Ascending aorta (tissue), 2 donors: Measurements from ENCODE around the gene ANKRD34A. TPM values are rescaled to one million over a fixed set of nuclear protein-coding genes. Genes with fewer than 3 reads are reported as not detected.

Experiments
- DNase-seq, 2 donors: peaks; one replicate each; pipeline ENCODE4 v3.0.0-alpha.2; 2019; ENCODE audit warnings: low spot score in 2 of 2
- H3K27ac ChIP-seq, 2 donors: fragments of 200-600 bp; sonication (generic); one replicate each; pipeline ENCODE4 v1.5.1; 2016 to 2017; ENCODE audit warnings: mild to moderate bottlenecking in 1 of 2
- H3K27me3 ChIP-seq: fragments of 200-600 bp; sonication (generic); one replicate; pipeline ENCODE4 v1.5.1; 2017
- H3K36me3 ChIP-seq, 2 donors: fragments of 200-600 bp; sonication (generic); one replicate each; pipeline ENCODE4 v1.5.1; 2016
- H3K4me1 ChIP-seq, 2 donors: fragments of 200-600 bp; sonication (generic); one replicate each; pipeline ENCODE4 v1.5.1; 2016 to 2017; ENCODE audit warnings: mild to moderate bottlenecking in 1 of 2
- H3K4me3 ChIP-seq, 2 donors: fragments of 200-600 bp; sonication (generic); one replicate each; pipeline ENCODE4 v1.5.1; 2016 to 2017; ENCODE audit warnings: mild to moderate bottlenecking in 1 of 2
- H3K9me3 ChIP-seq, 2 donors: fragments of 200-600 bp; sonication (generic); one replicate each; pipeline ENCODE4 v1.5.1; 2016
- CTCF ChIP-seq, 3 experiments: fragments of 200-600 bp in 2 of 3; fragments of 450-650 bp in 1 of 3; sonication (generic) in 2 of 3; IDR thresholded peaks; one replicate each; pipeline ENCODE4 v1.5.1; 2016 to 2019; ENCODE audit warnings: antibody characterized with exemption in 3 of 3, mild to moderate bottlenecking in 1 of 3, moderate library complexity in 1 of 3
- intact Hi-C: fragments of 100-400 bp; cut with DNase I; formaldehyde crosslinking; loops from one replicate; pipeline ENCODE4 v1.15.1; 2023
- total RNA-seq: library from RNA; depleted of rRNA; stranded (reverse); fragments of >200 nt; gene quantifications from one replicate; pipeline ENCODE4 v1.1.0, GENCODE V29; 2016

The ANKRD34A gene
- total RNA-seq, 1 donor from 2014 or later, result 13.6 TPM

DNA sequence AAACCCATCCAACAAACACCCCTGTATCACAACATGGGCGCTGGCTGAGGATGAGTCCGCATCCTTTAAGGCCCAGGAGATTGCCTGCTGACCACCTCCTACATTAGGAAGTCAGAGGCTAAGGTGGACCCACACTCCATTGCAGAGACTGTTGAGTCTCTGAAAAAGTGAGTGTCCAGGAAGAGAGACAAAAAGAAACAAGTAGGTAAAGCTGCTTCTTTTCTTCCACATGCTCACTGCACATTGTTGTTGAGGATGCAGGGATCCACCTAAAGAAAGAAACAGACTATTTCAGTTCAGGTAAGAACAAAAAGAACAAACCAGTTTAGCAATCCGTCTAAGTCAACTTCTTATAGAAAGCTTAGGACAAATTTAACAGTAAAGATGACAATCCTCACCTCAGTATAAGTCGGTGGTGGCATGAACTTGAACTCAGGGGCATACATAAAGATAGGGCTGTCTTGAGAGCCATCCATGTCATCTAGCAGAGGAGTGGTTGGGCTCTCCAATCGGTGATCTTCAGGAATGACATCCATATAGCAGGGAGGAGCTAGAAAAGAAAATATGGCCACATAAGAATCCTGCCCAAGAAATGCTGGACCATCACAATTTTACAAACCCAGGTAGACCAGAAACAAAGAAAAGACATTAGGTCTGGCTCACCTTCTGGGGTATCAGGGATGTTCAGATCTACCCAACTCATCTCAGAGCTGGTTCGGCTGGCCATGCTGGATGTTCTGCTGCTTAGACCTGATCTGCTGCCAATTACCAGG, 29.4 kb upstream of the ANKRD34A start:
- peaks cover 29 to 43% of the 10 kb centered on the region in 2 donors for H3K36me3 ChIP-seq
- no peak for TF ChIP-seq CTCF (IDR thresholded peaks at IDR 0.05)
- peak overlapping the region; percentile 89 to 95 for H3K27ac ChIP-seq
- intact Hi-C loops, result no loop called here
- H3K27me3 ChIP-seq, result no peaks in the 10 kb centered on the region
- peak in 1 of 2 donors; percentile 35 for DNase-seq
- H3K4me1 ChIP-seq, result peaks cover 0 to 23% of the 10 kb centered on the region in 2 donors
- H3K9me3 ChIP-seq, result no peaks in the 10 kb centered on the region
- peak overlapping the region; percentile 79 to 88 for H3K4me3 ChIP-seq

DNA sequence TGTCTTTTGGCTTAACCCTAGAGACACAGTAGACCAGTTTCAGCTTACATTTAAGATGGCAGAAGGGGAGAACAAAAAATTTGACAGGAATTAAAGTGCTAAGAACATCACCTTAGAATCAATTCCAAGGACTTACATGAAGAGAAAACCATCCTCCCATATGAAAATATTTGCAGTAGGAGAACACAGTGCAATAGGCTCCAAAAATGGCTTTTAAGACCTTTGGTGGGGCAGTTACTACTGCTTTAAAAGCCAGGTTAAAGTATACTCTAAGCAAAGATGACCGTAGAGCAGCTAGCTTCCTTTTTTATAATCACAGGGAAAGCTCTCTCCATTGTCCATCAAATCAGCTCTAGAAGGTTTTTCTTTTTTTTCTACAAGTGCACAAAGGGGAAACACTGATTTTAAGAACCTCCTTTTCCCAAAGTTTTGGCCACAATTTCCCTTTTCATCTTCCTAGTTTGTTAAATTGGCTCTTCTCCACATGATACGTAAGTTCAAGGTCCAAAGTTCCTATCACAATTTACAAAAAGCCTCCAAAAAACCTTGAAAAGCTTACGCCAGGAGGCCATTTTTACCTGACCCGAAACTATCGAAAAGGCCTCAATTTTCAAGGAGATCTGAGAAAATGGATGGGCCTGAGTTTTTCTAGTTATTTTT, 28.7 kb upstream of the ANKRD34A start:
- TF ChIP-seq CTCF (IDR thresholded peaks at IDR 0.05), result no peak
- H3K4me1 ChIP-seq, result peaks cover 0 to 16% of the 10 kb centered on the region in 2 donors
- intact Hi-C loops, result no loop called here
- peak overlapping the region; percentile 79 to 88 for H3K4me3 ChIP-seq
- H3K27ac ChIP-seq, result peak overlapping the region; percentile 89 to 95
- H3K27me3 ChIP-seq, result no peaks in the 10 kb centered on the region
- no peak for DNase-seq
- H3K9me3 ChIP-seq, result no peaks in the 10 kb centered on the region
- peaks cover 29 to 43% of the 10 kb centered on the region in 2 donors for H3K36me3 ChIP-seq

DNA sequence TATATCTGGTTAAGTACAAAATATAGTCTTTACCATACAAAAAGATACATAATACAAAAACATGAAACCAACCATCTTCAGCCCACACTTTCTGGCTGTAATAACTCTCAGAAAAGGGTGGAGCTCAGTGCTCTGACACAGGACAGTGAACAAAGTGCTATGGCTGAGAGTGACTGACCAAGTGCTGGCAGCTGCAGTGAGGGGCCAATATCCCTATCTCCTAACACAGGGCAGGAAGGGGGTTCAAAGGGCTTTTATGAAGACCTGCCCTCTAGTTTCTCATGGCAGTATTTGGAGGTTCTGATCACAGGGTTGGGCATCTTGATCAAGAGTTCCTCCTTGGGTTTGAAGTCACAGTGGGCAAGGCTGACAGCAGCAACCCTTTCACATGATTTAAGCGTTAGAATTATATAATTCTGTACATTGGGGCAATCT, 28.1 kb upstream of the ANKRD34A start:
- peak overlapping the region; percentile 79 to 88 for H3K4me3 ChIP-seq
- peaks cover 29 to 43% of the 10 kb centered on the region in 2 donors for H3K36me3 ChIP-seq
- no peak for TF ChIP-seq CTCF (IDR thresholded peaks at IDR 0.05)
- intact Hi-C loops, result no loop called here
- no peaks in the 10 kb centered on the region for H3K9me3 ChIP-seq
- peak in 1 of 2 donors; percentile 53 for DNase-seq
- no peaks in the 10 kb centered on the region for H3K27me3 ChIP-seq
- H3K27ac ChIP-seq, result peak overlapping the region; percentile 89 to 95
- H3K4me1 ChIP-seq, result peaks cover 0 to 13% of the 10 kb centered on the region in 2 donors

DNA sequence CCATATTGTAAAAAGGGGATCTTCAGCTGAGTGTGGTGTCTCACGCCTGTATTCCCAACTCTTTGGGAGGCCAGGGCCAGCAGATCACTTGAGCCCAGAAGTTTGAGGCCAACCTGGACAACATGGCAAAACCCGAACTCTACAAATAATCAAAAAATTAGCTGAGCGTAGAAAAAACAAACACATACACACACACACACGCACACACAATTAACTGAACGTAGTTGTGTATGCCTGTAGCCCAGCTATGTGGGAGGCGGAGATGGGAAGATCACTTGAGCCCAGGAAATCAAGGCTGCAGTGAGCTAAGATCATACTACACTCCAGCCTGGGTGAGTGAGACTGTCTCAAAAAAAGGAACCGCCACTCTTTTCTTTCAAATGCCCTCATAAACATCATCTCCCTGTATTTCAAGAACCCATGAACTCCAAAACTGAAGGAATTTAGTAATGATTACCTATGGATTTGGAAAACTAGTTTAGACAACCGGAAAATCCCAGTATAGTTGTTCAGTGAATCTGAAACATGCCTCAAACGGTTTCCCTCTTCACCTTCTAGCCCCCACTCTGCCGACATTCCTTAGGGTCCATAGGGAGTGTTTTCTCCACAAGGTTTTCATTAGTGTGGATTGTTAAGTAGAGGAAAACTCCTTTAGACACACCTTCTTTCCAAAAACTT, 27.5 kb upstream of the ANKRD34A start:
- peaks cover 0 to 13% of the 10 kb centered on the region in 2 donors for H3K4me1 ChIP-seq
- TF ChIP-seq CTCF (IDR thresholded peaks at IDR 0.05), result no peak
- H3K27me3 ChIP-seq, result no peaks in the 10 kb centered on the region
- H3K27ac ChIP-seq, result peak overlapping the region; percentile 89 to 95
- intact Hi-C loops, result no loop called here
- peaks cover 29 to 43% of the 10 kb centered on the region in 2 donors for H3K36me3 ChIP-seq
- DNase-seq, result peak in 1 of 2 donors; percentile 58
- H3K9me3 ChIP-seq, result no peaks in the 10 kb centered on the region
- peak overlapping the region; percentile 79 to 88 for H3K4me3 ChIP-seq

- no peak for TF ChIP-seq CTCF (IDR thresholded peaks at IDR 0.05)
- peak in 1 of 2 donors; percentile 67 for DNase-seq
- no peaks in the 10 kb centered on the region for H3K9me3 ChIP-seq
- peak overlapping the region; percentile 46 to 95 for H3K27ac ChIP-seq
- no peaks in the 10 kb centered on the region for H3K27me3 ChIP-seq
- H3K4me1 ChIP-seq, result peaks cover 2 to 24% of the 10 kb centered on the region in 2 donors
- peaks cover 26 to 35% of the 10 kb centered on the region in 2 donors for H3K36me3 ChIP-seq
- no peak overlapping the region for H3K4me3 ChIP-seq
- intact Hi-C loops, result no loop called here
These were observed 26.0 kb upstream of the ANKRD34A start for GRCh38 chr1:145990249-145990855.
